HG03378 (cell line): ENCODE results near the gene RAD51B.

Experiments used
- ATAC-seq: cut with Tn5 transposase; IDR thresholded peaks from one replicate; pipeline ENCODE4 v1.9.1; 2021; ENCODE audit warnings: mild to moderate bottlenecking, moderate library complexity; ENCODE audit not compliant: unreplicated experiment

Gene RAD51B

GRCh38 chr14:68394118-68394763 lies 574.7 kb downstream of the RAD51B start:
- no peak for ATAC-seq

DNA sequence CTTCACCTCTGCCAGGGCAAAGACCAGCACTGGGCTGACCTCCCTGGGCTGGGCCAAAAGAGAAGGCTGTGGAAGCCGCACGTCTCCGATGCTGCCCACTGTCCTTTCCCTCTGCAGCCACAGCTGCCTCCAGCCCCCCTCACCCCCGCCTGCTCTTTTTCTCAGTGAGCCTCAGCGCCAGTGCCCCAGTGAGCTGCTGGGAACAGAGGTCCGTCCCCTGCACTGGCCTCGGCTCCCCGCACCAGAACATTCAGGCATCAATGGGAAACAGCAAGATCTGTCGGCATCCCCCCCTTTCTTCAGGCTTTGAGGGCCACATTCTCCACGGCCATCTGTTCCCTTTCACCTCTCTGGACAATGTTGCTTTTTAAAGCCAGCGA lies 575.2 kb downstream of the RAD51B start:
- ATAC-seq = no peak

- no peak for ATAC-seq
Measured at GRCh38 chr14:68395604-68396003, 576.0 kb downstream of the RAD51B start.

DNA sequence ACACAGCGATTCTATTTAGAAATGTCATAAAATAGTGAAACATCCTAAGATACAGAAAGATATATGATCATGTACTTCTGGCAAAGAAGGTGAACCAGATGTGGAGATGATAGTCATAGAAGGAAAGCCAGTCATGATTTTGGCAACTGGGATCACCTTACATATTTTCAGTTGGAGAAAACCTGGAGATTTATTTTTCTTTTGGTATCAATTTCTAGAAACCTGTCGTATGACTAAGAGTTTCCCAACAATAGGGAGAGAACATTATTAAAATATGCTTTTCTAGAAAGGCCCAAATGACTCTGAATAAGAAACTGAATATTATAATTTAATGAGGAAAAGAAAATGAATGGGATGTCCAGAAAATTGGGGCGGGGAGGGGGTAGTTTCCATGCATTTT lies 576.9 kb downstream of the RAD51B start:
- no peak for ATAC-seq

DNA sequence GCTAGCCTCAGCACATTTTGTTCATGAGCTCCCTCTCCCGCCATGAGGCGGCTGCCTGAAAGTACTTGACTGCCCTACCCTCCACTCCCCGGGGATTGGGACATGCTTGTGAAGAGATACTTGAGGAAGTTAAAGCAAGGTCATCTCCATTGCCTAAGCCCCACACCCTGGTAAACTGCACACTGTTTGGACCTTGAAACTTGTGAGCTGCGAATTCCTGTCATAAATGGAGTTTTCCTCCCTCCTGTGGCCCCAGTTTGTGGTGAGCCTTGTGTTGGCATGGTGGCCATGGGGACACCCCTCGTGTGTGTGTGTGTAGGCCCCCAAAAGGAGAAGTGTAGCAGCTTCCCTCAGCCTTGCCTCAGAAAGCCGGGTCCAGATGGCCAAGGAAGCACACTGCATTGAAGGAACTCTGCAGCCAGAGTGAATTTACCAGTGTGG lies 577.8 kb downstream of the RAD51B start:
- ATAC-seq = no peak

GRCh38 chr14:68397822-68398221 lies 578.2 kb downstream of the RAD51B start:
- no peak for ATAC-seq

DNA sequence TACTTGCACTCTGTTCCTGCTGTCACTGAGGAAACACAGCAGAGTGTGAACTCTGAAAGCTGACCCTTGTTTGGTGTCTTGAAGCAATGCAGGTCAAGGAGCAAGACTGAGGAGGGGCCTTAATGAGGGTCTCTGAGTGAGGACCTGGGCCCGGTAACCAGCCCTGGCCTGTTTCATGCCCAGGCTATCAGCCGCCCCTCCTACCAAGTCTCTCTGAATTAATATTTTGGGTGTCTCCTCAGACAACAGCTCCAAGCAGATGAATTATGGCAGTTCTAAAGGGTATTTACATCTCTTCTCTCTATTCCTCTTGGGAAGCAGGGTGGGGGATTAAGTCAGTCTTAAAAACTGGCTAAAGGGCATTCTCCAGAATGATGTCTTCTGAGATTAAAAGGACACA lies 578.8 kb downstream of the RAD51B start:
- ATAC-seq = no peak

DNA sequence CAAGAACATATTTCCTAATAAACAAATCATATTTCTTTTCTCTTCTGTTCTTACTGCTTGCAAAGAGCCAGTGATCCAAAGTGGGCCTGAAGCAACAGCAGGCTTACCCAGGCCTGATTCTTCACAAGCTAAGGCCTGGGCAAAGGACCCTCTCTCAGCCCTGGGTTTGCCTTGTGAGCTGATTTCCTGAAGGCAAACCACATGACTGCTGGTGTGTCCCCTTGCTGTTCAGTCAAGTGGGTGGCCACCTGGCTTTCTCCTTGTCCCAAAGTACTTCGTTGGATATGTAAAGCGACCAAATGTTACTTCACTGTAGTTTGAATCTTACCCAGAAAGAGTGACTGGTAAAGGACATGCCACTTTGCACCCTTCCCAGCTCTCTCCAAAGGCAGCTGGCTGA lies 580.4 kb downstream of the RAD51B start:
- no peak for ATAC-seq

DNA sequence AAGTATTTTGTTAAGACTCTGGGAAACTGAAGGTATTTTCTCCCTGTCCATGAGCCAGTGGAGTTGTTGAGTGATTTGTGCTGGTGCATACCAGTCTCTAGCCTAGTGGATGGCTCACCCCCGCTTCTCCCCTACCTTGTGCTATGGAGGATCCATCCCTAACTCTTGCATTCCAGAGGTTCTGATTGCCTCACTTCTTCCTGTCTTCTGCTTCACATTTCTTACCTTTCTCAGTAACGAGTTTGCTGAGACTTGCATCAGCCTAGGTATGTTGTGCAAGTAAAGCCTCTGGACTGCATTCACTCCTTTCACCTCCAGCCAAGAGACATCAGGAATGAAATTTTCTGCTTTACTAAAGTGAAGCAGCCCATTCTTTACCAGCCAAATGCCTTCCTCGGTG lies 581.7 kb downstream of the RAD51B start:
- peak; percentile 3 for ATAC-seq

DNA sequence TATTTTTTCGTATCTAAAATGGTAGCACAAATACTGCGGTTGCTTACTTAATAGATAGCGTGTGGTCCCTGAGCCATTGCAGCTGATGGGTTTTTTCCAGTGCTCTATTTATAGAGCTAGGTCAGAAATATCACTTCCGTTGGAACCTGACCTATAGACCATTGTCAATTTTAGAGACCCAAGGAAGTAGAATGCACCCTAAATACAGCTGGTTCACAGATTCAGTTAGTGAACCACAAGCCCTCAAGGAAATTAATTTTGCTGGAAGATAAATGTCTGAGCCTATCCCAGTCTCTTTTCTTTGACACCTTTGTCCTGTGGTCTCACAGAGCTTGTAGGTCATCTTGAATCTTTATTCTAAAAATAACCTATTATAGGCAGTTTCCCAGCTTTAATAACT lies 582.3 kb downstream of the RAD51B start:
- ATAC-seq = peak; percentile 59

DNA sequence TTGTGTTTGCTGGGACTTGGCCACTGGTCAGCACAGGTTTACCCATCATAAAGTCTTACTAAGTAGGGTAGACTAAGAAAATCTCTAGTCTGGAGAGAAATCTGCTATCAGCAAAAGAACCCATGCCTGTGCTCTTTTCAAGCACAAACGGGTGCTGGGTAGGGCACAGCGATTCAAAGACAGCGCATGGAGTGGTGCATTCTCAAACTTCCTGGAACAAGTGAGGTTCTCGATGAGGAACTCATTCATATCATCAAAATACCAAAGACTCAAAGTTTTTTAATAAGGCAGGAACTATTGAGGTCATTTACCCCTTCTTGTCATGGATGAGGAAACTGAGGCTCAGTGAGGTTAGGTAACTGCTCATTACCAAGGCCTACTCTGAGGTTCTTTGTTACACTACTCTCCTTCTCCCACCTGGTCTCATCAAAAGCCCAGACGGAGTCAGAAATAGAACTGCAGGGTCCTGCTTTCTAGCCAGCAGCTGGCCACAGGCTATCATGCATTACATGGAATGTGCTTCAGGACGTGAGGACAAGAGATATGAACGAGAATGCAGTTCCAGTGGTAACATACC lies 583.0 kb downstream of the RAD51B start:
- no peak for ATAC-seq

DNA sequence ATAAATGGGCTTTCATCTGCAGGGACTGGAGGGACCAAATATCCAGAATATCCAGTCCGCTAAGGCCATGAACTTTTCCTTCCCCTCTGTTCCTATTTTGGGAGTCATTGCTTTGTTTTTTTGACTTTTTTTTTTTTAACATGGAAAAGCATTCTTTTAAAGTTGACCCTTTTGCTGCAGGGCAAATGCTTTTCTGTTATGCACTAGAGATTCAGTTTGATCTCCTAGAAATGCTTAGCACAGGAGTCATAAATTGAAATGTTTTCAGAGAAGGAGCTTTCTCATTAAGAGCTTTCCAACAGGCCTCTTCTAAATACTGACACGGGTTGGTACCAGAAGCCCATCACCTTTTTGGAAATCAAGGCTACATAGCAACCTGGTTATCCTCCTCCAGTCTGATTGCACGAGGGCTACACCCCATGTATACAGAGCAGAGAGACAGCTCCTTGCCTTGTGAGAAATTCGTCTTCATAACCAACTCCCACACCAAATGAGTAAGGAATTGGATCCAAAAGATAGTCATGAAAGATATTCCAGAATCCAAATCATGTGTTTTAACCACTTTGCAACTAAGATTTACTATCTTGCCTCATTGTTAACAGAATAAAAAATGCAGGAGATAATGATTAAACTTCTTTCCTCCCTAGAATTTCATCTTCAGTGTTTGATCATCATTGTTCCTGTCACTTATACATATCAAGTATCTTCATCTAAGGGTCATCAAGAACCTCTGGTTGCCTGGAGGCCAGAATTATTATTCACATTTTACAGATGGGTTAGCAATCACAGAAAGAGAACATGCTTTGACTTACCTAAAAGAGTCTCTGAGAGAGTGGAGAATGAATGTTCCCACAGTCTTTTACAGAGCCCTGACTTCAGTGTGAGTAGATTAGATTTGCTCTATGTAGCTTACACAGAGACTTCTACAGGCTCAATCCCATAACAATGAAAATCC lies 583.9 kb downstream of the RAD51B start:
- ATAC-seq = no peak

GRCh38 chr14:68404146-68404527 lies 584.6 kb downstream of the RAD51B start:
- ATAC-seq = no peak

GRCh38 chr14:68404652-68405183 lies 585.1 kb downstream of the RAD51B start:
- no peak for ATAC-seq

- no peak for ATAC-seq
Measured at GRCh38 chr14:68405961-68406360, 586.4 kb downstream of the RAD51B start.

- no peak for ATAC-seq
Measured at GRCh38 chr14:68407285-68407684, 587.7 kb downstream of the RAD51B start.

GRCh38 chr14:68407825-68408224 lies 588.2 kb downstream of the RAD51B start:
- ATAC-seq = no peak

GRCh38 chr14:68408680-68409079 lies 589.1 kb downstream of the RAD51B start:
- ATAC-seq = no peak

GRCh38 chr14:68409387-68409786 lies 589.8 kb downstream of the RAD51B start:
- ATAC-seq = no peak

- ATAC-seq = no peak
Measured at GRCh38 chr14:68412505-68413465, 593.2 kb downstream of the RAD51B start.
